SK-N-MC (cell line): ENCODE data around the gene METTL27.

Experiments
- EZH2 ChIP-seq: fragments of 200-600 bp; sonication (generic); IDR thresholded peaks from one replicate; pipeline ENCODE4 v1.6.1; 2017; ENCODE audit warnings: antibody characterized with exemption
- POLR2AphosphoS5 ChIP-seq: IDR thresholded peaks from 2 replicates; pipeline ENCODE4 v1.6.1; 2012; ENCODE audit warnings: mild to moderate bottlenecking, low read depth, low read length, borderline replicate concordance

- TF ChIP-seq EZH2 (no peak), POLR2AphosphoS5 (no peak)
These were observed 22.3 kb downstream of the METTL27 start for GRCh38 chr7:73820013-73820412.
